Activated CD4-positive, alpha-beta T cell treated with anti-CD3 and anti-CD28 coated beads, Interleukin-2, amount 50 U/mL, for 16 hours (primary cell): ENCODE results near the gene H2BK1.

Experiments used
- DNase-seq: peaks from one replicate; pipeline ENCODE4 v3.0.0-alpha.2; 2020

The H2BK1 gene

DNA sequence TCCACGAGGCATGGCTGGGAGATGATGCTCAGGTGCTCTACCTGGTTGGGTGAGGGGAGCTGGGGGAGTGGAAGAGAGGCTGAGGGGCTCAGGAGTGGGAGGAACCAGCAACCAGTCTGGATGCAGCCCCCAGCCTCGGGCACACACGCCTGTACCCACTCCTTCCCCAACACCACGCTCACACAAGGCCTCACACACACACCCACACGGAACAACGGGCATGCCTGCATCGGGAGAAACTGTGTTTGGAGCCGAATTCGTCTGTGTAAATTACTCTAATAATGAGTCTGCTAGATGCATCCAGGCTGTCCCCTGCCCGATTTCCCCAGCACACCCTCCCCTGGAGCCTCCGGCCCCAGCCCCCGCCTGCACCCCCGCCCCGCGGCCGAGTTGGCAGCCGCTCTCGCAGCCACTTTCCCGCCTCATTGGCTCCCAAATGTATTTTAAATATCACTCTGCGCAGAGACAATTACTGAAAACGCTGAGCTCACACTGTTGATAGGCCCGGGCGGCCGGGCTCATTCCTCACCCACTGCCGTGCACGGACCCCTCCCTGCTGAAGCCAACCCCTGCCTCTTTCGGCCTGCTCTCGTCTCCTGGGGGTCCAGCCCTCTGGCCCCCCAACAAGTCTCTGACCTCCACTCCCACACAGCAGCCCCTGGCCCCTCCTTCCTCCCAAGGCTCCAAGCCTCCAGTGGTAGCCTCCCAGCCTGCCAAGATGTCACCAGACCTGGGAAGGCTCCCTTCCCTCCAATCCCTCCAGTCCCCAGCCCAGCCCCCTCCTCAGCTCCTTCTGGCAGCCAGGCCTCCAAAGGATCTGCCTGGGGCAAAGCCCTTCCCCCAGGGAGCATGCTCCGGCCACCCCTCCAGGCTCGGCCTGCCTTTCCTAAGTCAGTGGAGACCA lies 11.1 kb downstream of the H2BK1 start:
- no peak for DNase-seq

DNA sequence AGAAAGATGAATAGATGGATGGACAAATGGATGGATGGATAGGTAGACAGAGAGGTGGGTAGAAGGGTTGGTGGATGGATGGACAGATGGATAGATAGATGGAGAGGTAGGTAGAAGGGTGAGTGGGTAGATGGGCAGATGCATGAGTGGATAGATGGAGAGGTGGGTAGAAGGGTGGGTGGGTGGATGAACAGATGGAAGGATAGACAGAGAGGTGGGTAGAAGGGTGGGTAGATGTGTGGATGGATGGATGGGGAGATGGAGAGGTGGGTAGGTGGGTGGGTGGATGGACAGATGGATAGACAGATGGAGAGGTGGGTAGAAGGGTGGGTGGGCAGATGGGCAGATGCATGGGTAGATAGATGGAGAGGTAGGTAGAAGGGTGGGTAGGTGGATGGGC lies 12.4 kb downstream of the H2BK1 start:
- DNase-seq: no peak

DNA sequence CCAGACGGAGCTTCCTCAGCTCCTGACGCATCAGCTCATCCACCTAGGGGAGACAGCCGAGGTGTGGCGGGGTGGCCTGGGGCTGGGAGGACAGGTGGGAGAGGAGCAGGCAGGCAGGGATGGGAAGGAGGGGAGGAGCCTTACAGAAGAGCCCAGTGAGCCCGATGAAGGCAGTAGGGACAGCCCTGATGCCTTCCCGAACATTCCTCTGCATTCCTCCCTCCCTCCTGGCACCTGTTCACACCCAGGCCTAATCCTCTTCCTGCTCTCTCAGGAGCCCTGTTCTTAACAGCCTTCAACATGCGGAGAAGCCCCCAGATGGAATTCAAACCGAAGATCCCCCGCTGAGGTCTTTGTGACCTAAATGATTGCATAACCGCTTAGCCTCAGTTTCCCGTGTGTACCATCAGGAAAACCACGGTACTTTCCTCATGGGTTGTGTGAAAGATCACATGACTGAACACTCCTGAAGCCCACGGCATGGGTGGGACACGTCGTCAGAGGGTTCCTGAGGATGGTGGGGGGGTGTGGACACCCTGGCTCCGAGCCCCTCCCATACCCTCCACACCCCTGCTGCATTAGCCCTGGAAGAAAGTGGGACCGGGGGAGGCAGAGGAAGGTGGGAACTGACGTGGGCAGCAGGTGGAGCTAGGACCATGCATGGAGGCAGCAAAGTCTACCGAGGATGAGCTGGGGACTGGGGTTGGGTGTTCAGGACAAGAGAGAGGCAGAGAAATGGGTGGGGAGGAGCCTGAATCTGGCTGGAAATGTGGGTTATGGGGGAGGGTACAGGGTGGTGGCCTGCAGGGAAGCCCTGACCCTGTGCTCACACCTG lies 14.5 kb downstream of the H2BK1 start:
- DNase-seq: no peak

DNA sequence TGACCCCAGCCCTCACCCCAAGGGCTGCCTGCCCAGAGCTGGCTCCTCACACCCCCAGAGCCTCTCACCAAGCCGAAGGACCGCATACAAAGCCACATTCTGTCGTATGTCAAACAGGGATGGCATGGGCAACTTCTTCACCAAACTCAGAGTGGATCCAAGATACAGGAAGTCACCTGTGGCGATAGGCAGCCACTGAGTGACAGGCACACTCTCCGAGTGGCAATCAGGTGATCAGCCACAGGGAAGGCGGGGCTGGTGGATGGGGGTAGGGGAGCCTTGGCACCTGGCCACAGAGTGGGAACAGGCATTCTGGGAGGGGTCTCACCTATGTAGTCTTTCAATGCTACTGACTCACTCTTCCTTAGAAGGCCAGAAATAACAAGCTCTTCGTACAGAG lies 16.1 kb downstream of the H2BK1 start:
- no peak for DNase-seq

DNA sequence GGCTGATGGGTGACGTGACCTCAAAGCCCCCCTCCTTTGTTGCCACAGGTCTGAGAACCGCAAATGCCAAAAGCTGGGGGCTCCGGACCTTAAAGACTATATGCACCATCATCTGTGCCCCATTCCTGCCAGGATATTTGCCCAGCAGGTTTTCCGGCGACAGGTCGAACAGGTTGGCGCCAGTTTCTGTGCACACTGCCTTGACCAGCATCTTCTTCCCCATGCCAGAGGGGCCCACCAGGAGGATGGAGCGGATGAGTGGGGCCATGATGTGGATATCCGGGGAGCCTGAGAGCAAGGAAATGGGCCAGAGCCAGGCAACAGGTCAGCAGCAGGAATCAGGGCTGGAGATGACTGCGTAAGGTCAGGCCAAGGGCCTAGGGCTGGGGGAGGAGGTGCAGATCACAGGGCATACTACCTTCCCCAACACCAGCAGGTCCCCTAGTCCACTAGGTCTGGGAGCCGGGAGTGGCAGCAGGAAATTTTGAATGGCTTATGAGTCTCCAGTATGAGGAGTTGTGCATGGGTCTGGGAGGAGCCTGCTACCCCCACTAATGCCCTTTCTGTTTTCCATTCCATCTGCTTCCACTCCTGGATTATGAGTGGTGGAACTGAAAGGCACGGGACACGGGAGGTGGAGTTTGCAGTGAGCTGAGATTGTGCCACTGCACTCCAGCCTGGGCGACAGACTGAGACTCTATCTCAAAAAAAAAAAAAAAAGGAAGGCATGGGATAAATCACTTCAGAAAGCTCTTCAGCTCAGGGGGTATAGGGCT lies 16.9 kb downstream of the H2BK1 start:
- DNase-seq: no peak

DNA sequence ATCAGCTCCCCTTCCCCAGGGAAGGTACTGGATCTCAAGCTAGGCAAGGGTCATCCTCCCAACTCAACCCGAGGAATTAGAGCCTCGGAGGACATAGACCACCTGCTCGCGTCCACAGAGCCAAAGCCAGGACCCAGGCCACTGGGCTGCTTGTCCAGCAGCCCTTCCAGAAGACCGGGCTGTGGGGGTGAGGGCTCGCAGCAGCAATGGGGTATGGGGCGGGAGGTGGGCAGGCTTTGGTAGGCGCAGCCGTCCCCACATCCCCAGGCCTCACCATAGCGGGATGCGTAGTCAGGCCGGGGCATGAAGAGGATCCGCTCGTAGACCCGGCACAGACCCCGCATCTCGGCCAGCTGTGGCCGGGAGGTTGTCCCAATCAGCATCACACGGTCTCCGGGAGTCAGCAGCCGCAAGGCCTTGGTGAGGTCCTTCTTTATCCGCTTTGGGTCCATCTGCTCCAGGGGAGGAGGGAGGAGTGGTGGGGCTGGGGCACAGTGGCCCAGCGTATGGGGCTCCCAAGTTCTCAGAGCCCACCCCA lies 18.2 kb downstream of the H2BK1 start:
- no peak for DNase-seq

DNA sequence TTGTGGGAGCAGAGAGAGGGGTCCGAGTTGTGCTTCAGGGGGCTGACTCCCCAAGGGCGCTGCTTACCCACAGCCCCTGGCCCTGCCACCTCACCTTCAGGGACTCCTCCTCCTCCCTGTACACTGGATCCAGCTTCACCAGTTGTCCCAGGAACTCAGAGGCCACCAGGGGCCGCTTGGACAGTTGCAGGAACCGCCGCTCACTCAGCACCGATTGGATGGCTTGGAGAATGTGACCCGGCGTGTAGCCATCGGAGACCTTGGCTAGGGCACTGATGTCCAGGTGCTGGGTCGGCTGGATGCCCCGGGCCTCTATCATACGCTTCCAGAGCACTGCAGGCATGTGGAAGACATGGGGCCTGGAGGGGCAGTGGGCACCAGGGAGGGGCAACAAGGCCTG lies 18.7 kb downstream of the H2BK1 start:
- no peak for DNase-seq

DNA sequence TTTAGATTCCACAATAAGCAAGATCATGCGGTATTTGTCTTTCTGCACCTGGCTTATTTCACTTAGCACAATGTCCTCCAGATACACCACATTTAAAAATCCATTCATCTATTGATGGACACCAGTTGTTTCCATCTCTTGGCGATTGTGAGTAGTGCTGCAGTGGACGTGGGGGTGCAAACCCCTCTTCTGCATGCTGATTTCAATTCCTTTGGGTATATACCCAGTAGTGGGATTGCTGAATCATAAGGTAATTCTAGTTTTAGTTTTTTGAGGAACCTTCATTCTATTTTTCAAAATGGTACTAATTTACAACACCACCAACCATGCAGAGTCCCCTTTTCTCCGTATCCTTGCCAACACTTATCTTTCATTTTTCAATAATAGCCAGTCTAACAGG lies 21.2 kb downstream of the H2BK1 start:
- no peak for DNase-seq

DNA sequence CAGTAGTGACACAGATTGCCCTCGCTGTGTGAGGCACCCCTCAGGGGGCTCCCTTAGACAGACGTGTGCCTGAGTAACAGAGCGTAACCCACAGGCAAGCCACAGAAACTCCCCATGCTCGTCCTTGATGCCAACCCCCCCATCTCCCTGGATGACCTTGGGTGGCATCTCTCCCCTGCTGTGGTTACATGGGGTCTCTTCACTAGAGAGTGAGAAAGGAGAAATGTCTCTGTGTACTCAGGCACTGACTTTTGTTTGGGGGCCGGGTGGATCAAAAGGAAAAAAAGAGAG lies 22.1 kb downstream of the H2BK1 start:
- DNase-seq: no peak

DNA sequence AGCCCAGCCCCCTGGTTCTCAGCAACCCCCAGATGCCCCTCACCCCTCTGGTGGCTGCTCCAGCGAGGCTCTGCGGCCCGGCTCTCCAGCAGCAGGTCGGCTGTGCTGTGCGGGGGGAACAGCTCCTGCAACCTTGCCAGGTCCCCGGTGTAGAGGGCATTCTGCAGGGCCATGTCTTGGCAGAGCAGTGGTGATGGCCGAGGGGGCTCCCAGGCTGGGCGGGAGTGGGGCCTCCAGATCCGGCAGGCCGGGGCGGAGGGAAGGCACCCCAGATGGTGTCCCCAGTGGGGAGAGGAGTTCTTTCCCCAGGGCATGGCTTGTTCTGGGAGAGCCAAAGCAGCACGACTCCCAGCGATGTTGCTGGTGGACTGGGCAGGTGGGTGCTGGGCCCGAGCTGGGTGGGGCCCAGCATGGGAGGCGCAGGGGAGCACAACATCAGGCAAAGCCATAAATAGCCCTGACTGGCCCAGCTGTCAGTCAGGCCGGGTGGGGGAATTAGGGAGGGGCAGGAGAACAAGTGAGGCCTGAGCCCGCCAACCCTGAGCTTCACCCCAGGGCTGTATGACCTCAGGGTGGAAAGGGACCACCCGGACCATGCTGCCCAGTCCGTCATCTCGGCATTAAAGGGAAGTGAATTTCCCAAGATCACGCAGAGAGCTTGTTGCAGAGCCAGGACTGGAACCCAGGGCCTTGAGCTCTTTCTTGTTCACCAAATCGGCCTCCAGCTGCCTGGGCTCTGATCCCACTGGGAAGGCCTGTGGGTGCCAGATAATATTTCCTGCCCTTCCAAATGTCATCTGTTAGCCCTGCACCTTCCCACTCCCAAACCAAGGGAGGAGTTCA lies 22.7 kb downstream of the H2BK1 start:
- DNase-seq: no peak

DNA sequence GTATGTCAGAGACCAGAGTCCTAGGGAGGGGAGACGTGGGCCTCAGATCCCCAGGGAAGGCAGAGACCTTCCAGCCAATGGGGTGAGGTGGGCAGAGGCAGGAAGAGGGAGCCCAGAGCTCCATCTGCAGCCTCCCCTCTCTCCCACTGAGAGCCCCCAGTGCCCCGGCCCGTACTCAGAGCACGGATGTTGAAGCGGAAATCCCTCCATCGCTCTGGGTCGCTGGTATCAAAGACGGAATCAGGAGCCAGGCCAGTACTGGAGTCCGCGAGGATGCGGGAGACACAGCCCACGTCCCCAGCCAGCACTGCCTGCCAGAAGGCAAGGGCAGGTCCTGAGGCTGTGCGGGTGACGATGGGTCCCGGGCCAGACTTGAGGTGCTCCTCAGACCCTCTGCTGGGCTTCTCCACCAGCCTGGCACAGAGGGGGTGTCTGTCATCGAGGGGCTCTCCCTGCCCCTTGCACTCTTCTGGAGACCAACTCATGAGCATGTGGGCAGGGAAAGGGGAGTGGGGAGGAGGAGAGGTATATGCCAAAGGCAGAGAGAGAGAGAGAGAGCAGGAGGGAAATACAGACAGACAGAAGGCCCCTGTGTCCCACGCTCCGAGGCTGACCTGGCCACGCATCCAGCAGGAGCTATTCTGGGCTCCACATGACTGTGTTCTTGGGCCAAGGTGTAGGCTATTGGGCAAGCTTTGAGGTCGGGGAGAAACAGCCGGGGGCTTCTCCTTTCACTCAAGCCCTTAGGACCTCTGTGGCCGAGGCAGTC lies 23.5 kb downstream of the H2BK1 start, which contains the start of gene ASB10:
ASB10 (minus strand) TSS at position 611 of the 769 bp plus-strand sequence; CDS start at position 491, 120 bp downstream.
- no peak for DNase-seq

DNA sequence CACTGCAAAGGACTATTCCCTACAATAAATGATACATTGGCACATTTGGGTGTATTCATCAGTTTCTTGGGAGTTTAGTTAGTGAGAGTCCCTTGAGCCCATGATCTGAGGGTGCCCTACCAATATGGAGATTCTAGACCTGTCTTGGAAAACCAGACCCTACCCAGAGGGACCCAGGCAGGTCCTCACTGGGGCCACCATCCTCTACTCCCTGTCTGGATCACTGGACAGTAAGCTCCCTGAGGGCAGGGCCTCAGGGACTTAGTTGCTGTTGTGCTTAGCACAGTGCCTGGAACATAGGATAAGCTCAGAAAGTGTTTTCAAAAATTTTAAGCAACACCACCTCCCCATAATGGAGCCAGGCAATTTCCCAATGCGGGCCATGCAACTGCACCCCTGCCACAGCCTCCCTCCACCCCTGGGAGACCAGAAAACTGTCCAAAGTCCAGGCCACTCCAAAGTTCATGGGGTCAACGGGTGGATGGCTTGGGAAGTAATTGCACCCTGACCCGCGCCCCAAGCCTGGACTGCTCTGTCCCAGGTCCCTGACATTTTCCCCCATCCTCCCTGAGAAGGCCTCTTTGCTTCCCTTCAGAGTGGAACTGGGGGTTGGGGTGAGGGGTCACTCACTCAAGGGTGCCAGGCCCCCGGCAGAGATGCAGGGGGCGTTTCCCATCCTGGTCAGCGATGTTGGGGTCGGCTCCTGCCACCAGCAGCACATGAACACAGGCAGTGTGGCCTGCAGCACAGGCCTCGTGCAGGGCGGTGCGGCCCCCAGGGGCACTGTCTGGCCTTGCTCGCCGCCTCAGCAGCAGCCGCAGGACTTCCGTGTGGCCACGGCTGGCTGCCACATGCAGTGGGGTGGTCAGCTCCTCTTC lies 24.3 kb downstream of the H2BK1 start:
- DNase-seq: no peak

DNA sequence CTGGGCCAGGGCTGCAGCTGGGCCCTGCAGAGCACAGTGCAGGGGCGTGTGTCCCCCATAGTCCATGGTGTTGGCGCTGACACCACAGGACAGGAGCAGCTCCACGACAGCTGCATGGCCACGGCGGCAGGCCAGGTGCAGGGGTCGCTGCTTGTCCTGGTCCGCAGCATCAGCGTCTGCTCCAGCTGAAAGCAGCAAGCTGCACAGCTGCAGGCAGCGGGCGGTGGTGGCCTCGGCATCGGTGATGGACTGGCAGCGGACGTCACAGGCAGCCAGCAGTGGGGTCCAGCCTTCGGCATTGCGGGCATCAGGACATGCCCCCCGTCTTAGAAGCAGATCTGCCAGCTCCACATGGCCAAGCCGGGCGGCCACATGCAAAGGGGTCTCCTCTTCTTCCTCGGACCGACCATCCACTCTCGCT lies 29.3 kb downstream of the H2BK1 start:
- no peak for DNase-seq

DNA sequence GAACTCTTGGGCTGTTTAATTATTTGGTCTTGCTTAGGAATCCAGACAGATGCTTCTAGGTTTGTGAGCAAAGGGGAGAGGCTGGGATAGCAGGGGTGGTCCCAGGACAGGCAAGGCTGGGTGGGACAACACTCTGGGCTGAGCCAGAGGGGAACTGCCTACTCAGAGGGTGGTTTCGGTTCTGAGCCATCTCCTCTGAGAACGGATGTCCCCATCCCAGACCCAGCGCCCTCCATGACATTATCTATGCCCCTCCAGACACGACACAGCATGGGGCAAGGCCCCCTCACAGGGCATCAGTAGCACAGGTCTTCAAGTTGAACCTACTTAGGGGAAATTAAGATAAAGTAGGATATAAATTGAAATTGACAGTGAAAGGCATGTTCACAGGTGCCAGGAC lies 30.3 kb downstream of the H2BK1 start:
- DNase-seq: no peak

DNA sequence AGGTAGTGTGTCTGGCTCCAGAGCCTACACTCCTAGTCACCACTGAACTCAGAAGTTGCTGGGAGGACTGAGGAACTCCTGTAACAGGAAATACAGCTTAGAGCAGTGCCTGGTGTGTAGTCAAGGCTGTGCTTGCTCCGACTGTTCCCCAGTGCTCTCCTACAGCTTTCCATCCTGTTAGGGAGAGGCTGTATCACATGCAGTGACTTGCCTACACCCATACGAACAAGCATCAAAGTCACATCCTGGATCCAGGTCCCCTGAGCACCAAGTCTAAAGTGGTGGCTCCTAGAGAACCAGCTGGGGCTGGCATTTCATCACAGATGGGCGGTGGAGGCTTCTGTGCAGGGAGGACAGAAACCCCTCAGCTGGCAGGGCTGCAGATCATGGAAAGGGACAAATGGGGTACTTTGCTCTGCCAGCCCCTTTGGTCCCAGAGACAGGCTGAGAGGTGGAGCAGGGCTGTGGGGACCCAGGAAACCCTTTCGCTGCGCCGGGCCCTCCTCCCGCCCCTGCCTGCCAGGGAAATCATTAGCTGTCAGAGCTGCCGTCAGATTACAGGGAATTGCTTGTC lies 30.9 kb downstream of the H2BK1 start:
- no peak for DNase-seq

DNA sequence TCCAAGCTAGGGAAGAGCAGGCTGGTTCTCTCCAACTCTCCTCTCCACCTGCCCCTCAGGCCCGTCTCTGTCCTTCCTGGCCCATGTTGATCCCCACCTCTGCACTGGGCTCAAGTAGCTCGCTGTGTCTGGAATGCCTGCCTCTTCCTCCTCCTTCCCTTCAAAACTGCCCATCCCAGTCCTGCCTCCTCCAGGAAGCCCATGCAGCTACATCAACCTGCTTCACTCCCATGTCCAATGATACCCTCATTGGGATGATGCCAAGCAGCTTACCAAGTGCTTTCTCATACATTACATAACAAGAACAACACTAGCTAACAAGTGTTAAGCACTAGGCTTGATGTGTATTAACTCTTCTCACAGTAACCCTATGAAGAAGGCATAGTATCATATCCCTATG lies 31.5 kb downstream of the H2BK1 start:
- no peak for DNase-seq

DNA sequence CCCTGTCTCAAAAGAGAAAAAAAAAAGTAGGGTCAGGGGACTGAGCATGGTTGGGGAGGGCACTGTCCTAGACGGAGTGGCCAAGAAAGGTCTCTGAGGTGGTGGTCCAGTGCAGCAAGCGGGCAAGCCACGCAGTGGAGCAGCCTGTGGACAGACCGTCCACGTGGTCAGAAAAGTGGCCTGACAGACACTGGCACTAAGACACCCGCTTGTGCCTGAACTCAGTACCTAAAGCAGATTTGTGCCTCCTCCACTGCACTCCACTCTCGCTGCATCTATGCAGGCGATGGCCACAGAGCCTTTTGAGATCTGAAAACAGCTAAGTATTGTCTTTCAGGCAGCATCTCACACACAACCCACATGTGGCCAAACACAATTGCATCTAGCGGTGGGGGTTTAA lies 32.1 kb downstream of the H2BK1 start:
- DNase-seq: no peak

DNA sequence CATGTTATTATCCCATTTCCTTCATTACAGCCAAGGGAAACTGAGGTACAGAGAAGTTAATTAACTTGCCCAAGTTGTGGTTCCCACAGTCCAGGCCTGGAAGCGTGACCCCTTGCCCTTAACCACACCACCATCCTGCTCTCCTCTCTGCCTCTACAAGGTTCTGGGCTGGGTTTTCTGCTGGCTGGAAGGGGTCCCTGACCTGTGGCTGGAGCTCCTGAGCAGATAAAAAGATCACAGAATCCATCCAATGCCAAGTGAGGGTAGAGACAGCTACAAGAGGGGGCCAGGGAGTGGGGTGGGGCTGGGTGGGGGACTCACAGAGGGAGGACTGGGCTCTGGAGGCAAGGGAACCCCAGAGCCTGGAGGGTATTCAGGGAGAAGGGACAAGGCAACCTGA lies 33.0 kb downstream of the H2BK1 start:
- no peak for DNase-seq

DNA sequence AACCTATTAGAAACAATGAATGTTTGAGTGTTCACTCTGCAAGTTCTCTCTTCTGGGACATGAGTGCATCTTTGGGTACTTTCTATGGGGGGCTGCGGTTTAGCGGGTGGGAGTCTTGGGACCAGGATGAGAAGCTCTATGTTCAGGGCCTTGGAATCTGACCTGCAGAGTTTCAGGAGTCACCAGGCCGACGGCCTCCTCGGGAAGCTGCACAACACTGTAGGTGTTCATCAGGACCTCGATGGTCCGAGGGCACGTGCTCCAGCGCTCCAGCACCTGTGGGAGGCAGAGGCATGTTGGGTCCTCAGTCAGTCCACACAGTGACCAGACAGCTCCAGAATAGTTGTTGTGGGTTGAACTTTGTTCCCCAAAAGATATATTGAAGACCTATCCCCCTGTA lies 33.9 kb downstream of the H2BK1 start:
- no peak for DNase-seq

DNA sequence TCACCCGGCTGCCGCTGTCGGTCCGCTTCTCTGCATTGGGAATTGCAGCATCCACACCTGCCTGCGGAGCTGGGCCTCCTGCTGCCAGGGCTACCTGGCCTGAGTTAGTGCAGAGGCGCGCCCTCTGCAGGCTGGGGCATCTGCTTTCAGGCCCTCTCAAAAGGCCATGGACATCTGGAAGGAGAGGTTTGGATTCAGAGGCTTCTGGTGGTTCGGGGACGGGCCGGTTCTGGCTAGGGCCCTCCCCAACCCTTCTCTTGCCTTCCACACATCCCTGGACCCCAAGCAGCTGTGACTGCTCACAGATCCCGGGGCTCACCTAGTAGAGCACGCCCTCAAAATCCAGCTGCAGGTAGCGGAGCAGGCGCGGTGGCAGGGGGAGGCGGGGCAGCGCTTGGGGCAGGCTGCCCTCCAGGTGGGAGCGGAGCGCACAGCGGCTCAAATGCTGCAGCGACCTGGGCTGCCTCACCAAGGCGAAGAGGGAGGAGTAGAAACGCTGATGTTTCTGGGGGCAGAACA lies 34.4 kb downstream of the H2BK1 start:
- DNase-seq: no peak
